Caco-2 (cell line): ENCODE results near the gene CD9. TPM values are rescaled to one million over a fixed set of nuclear protein-coding genes. Genes with fewer than 3 reads are reported as not detected.

Experiments used
- BruUV-seq: library from RNA; stranded (reverse); fragments of 400-500 nt; replicated peaks from 2 replicates; lab custom pipeline; 2021; lab: Mats Ljungman, UMichigan
- CTCF ChIA-PET: fragments of 300-600 bp; sonication (Branson Sonifier 250); formaldehyde crosslinking; loops from one replicate; lab custom pipeline; 2022; ENCODE audit warnings: antibody characterized with exemption; lab: Charles Lee
- POLR2A ChIA-PET: fragments of 300-600 bp; sonication (Branson Sonifier 250); formaldehyde crosslinking; loops from one replicate; lab custom pipeline; 2022; ENCODE audit warnings: antibody characterized with exemption; lab: Charles Lee
- DNase-seq, 2 experiments: peaks; one replicate each; pipeline versions ENCODE4 v3.0.0 to v3.0.0-alpha.2; 2020 to 2022
- H3K27me3 ChIP-seq: replicated peaks from 2 replicates; pipeline ENCODE4 v1.6.0; 2011; ENCODE audit warnings: low read length; ENCODE audit not compliant: control insufficient read depth, insufficient read depth
- H3K36me3 ChIP-seq: 2 replicates; pipeline ENCODE4 v1.5.1; 2011; ENCODE audit warnings: low read length; ENCODE audit not compliant: control insufficient read depth, insufficient read depth
- H3K4me1 ChIP-seq: fragments of 250-450 bp; sonication (Bioruptor Pico); 2 replicates; pipeline ENCODE4 v1.5.1; 2020; ENCODE audit warnings: mild to moderate bottlenecking
- H3K4me3 ChIP-seq: 2 replicates; pipeline ENCODE4 v1.5.1; 2011; ENCODE audit warnings: low read depth, mild to moderate bottlenecking, control low read depth, low read length
- H3K9me3 ChIP-seq: fragments of 250-450 bp; sonication (Bioruptor Pico); 2 replicates; pipeline ENCODE4 v1.5.1; 2020; ENCODE audit warnings: mild to moderate bottlenecking, moderate library complexity
- H3K27ac Mint-ChIP-seq: one replicate; pipeline ENCODE4 v1.8.0; 2022; ENCODE audit warnings: mixed read lengths; ENCODE audit not compliant: unreplicated experiment
- H3K27me3 Mint-ChIP-seq: one replicate; pipeline ENCODE4 v1.8.0; 2022; ENCODE audit warnings: mixed read lengths; ENCODE audit not compliant: insufficient read depth, unreplicated experiment
- H3K36me3 Mint-ChIP-seq: one replicate; pipeline ENCODE4 v1.8.0; 2022; ENCODE audit warnings: mild to moderate bottlenecking, mixed read lengths; ENCODE audit not compliant: insufficient read depth, unreplicated experiment
- H3K4me1 Mint-ChIP-seq: one replicate; pipeline ENCODE4 v1.8.0; 2022; ENCODE audit warnings: low read depth, mixed read lengths; ENCODE audit not compliant: unreplicated experiment
- H3K4me3 Mint-ChIP-seq: one replicate; pipeline ENCODE4 v1.8.0; 2022; ENCODE audit warnings: mild to moderate bottlenecking, moderate library complexity, mixed read lengths; ENCODE audit not compliant: unreplicated experiment
- H3K9me3 Mint-ChIP-seq: one replicate; pipeline ENCODE4 v1.8.0; 2022; ENCODE audit warnings: mixed read lengths; ENCODE audit not compliant: unreplicated experiment
- intact Hi-C: fragments of 100-400 bp; cut with micrococcal nuclease; formaldehyde crosslinking; loops from one replicate; pipeline ENCODE4 v1.10.0; 2022; ENCODE audit not compliant: unreplicated experiment
- total RNA-seq: library from RNA; stranded (reverse); gene quantifications from 2 replicates; pipeline ENCODE4 v1.2.3, GENCODE V29; 2022
- TF ChIP-seq, protein P1 (sequence below), 2 experiments: fragments of 200-600 bp in 1 of 2; IDR thresholded peaks; 1 replicate in 1 of 2; 2 replicates in 1 of 2; pipeline versions ENCODE4 v1.5.1 to v1.8.0; 2011 to 2022; ENCODE audit warnings: antibody characterized with exemption in 1 of 2, control low read depth in 1 of 2, inconsistent platforms in 1 of 2, low read depth in 1 of 2, low read length in 1 of 2, mild to moderate bottlenecking in 1 of 2, moderate library complexity in 1 of 2; ENCODE audit not compliant: insufficient read depth in 1 of 2, severe bottlenecking in 1 of 2, unreplicated experiment in 1 of 2

Gene CD9
- total RNA-seq, 1 experiment from 2014 or later: 170 TPM

DNA sequence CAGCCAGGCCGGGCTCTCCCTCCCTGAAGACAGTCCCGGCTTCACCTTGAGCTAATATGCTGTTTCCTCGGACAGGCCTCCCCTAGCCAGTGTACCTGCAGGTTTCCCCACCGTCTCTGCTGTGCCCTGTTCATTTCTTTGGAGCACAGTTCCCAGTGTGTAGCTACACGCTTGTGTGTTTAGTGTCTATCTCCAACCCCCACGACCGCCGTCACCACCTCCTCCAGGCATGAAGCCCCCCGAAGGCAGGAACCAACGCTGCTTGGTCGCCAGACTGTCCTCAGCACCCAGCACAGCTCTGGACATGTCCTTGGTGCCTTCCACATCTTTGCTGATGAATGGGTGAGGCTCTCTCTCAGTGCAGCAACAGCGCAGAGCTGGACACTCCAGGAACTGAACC lies 84.1 kb downstream of the CD9 start:
- Histone ChIP-seq H3K4me3 (no peak overlapping the region), H3K9me3 (peaks cover 6% of the 10 kb centered on the region; the same call in 1 of the 2 replicates), H3K4me1 (peaks cover 18% of the 10 kb centered on the region), H3K36me3 (no peaks in the 10 kb centered on the region), H3K27me3 (no peaks in the 10 kb centered on the region)
- CTCF ChIA-PET: interaction anchor here (0.6 to 2.6 kb wide), 34 partner anchors 10 to 879 kb away, joined by 3 to 34 read pairs (median 4); partner anchors contain the start of genes CD9, TNFRSF1A and VWF
- Mint-ChIP-seq H3K4me1 (peaks cover 17% of the 10 kb centered on the region), H3K36me3 (peaks cover 4% of the 10 kb centered on the region), H3K27me3 (no peaks in the 10 kb centered on the region), H3K27ac (no peak overlapping the region), H3K4me3 (no peak overlapping the region), H3K9me3 (peaks cover under 1% of the 10 kb centered on the region)
- DNase-seq: no peak
- BruUV-seq: no TSS peak
- TF ChIP-seq, protein P1, sequence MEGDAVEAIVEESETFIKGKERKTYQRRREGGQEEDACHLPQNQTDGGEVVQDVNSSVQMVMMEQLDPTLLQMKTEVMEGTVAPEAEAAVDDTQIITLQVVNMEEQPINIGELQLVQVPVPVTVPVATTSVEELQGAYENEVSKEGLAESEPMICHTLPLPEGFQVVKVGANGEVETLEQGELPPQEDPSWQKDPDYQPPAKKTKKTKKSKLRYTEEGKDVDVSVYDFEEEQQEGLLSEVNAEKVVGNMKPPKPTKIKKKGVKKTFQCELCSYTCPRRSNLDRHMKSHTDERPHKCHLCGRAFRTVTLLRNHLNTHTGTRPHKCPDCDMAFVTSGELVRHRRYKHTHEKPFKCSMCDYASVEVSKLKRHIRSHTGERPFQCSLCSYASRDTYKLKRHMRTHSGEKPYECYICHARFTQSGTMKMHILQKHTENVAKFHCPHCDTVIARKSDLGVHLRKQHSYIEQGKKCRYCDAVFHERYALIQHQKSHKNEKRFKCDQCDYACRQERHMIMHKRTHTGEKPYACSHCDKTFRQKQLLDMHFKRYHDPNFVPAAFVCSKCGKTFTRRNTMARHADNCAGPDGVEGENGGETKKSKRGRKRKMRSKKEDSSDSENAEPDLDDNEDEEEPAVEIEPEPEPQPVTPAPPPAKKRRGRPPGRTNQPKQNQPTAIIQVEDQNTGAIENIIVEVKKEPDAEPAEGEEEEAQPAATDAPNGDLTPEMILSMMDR (IDR thresholded peaks at IDR 0.05; ENCODE audit: insufficient read depth in 1 of 2, low read depth in 1 of 2, low read length in 1 of 2, severe bottlenecking in 1 of 2, unreplicated experiment in 1 of 2): no peak
- POLR2A ChIA-PET: interaction anchor here (0.5 to 0.8 kb wide), 3 partner anchors 55 to 89 kb away, joined by 3 to 6 read pairs (median 4); no protein-coding TSS in a partner anchor
- intact Hi-C loops: loop anchor here (1.0 kb wide), 1 partner anchor 296 kb away; no protein-coding TSS in a partner anchor

DNA sequence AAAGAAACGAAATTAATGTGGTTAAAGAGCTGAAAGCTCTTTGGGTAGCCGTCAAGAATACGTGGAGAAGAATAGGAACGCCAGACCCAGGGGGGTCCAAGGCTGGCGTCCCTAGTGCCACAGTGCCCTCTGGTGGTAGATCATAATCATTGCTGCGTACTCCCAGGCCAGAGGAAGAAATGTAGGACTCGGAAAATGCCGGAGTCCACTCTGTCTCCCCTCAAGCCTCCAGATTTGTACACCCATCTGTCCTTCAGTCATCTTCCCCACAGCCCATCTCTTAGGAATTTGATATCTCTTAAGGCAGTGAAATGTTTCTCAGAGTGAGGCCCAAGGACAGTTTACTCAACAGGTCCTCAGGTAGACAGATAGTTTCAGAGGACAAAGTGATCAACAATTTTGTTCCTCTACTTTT lies 84.9 kb downstream of the CD9 start:
- H3K27me3 ChIP-seq: no peaks in the 10 kb centered on the region
- no peak overlapping the region for H3K4me3 Mint-ChIP-seq
- peaks cover 4% of the 10 kb centered on the region for H3K36me3 Mint-ChIP-seq
- peaks cover 8% of the 10 kb centered on the region for H3K9me3 Mint-ChIP-seq
- H3K27me3 Mint-ChIP-seq: no peaks in the 10 kb centered on the region
- peaks cover 10% of the 10 kb centered on the region for H3K4me1 ChIP-seq
- ChIA-PET POLR2A (interaction anchor here (0.6 kb wide), 1 partner anchor 90 kb away, joined by 4 read pairs; no protein-coding TSS in a partner anchor), CTCF (interaction anchor here (0.6 to 2.6 kb wide), 27 partner anchors 10 to 296 kb away, joined by 3 to 34 read pairs (median 4); partner anchors contain the start of genes CD9, TNFRSF1A and VWF)
- peak; percentile 76 to 87 for DNase-seq
- peaks cover 11% of the 10 kb centered on the region for H3K4me1 Mint-ChIP-seq
- no peaks in the 10 kb centered on the region for H3K36me3 ChIP-seq
- intact Hi-C loops: loop anchor here (1.0 kb wide), 3 partner anchors 90 to 222 kb away; no protein-coding TSS in a partner anchor
- peaks cover 11% of the 10 kb centered on the region; the same call in 1 of the 2 replicates for H3K9me3 ChIP-seq
- H3K4me3 ChIP-seq: no peak overlapping the region
- TF ChIP-seq, protein P1 (IDR thresholded peaks at IDR 0.05; ENCODE audit: insufficient read depth in 1 of 2, low read depth in 1 of 2, low read length in 1 of 2, severe bottlenecking in 1 of 2, unreplicated experiment in 1 of 2): peak; percentile 94 to 99
- no peak overlapping the region for H3K27ac Mint-ChIP-seq
- no TSS peak for BruUV-seq

DNA sequence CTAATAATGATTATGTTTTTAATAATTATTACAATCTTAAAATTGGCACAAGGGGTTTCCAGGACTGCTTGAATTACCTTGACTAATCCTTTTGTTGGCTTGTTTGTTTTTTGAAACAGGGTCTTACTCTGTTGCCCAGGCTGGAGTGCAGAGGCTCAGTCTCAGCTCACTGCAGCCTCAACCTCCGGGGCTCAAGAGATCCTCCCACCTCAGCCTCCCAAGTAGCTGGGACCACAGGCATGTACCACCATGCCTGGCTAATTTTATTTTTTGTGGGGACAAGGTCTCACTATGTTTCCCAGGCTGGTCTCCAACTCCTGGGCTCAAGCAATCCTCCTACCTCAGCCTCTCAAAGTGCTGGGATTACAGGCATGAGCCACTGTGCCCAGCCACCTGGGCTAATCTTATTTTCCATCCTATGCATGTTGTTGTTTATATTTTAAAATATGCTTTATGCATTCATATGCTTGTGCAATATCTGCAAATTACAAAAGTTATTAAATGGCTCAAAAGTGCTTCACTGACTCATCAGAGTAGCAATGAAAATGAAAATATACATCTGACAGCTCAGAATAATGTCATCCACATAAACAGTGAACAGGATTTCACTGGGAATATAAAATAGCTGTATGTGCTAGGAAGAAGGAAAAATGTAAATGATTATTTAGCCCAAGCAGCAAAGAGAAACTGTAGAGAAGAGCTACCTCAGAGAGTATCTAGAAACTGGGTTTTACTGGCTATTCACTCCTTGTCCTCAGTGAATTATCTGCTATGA lies 85.5 kb downstream of the CD9 start:
- POLR2A ChIA-PET: interaction anchor here (1.3 kb wide), 1 partner anchor 185 kb away, joined by 4 read pairs; the partner anchor contains the start of gene VAMP1
- Mint-ChIP-seq H3K36me3 (peaks cover 4% of the 10 kb centered on the region), H3K4me3 (no peak overlapping the region), H3K9me3 (peaks cover 10% of the 10 kb centered on the region), H3K27me3 (no peaks in the 10 kb centered on the region), H3K4me1 (peaks cover 6% of the 10 kb centered on the region), H3K27ac (no peak overlapping the region)
- TF ChIP-seq, protein P1 (IDR thresholded peaks at IDR 0.05; ENCODE audit: insufficient read depth in 1 of 2, low read depth in 1 of 2, low read length in 1 of 2, severe bottlenecking in 1 of 2, unreplicated experiment in 1 of 2): no peak
- intact Hi-C loops: loop anchor here (1.0 kb wide), 3 partner anchors 90 to 222 kb away; no protein-coding TSS in a partner anchor
- Histone ChIP-seq H3K9me3 (peaks cover 11% of the 10 kb centered on the region; the same call in 1 of the 2 replicates), H3K36me3 (no peaks in the 10 kb centered on the region), H3K27me3 (no peaks in the 10 kb centered on the region), H3K4me1 (peaks cover 8% of the 10 kb centered on the region), H3K4me3 (no peak overlapping the region)
- CTCF ChIA-PET: interaction anchor here (1.0 to 2.6 kb wide), 13 partner anchors 14 to 297 kb away, joined by 3 to 34 read pairs (median 6); partner anchors contain the start of genes CD9 and VWF
- DNase-seq: no peak
- BruUV-seq: no TSS peak
